RPMI7951 (cell line): ENCODE results near the gene PLXNA4. TPM values are rescaled to one million over a fixed set of nuclear protein-coding genes. Genes with fewer than 3 reads are reported as not detected.

Experiments
- DNase-seq: peaks from one replicate; pipeline ENCODE4 v3.0.0-alpha.2; 2012; ENCODE audit warnings: low read depth
- total RNA-seq: library from RNA; depleted of rRNA; stranded (reverse); fragments of >200 nt; shearing (Covaris generic); gene quantifications from 2 replicates; pipeline ENCODE4 v1.2.3, GENCODE V29; 2014

PLXNA4 gene
- total RNA-seq, 1 experiment from 2014 or later = 1.4 TPM

- DNase-seq = no peak
These were observed 215.1 kb downstream of the PLXNA4 start for GRCh38 chr7:132361146-132361545.

- no peak for DNase-seq
These were observed 216.5 kb downstream of the PLXNA4 start for GRCh38 chr7:132359743-132360142.

- DNase-seq = peak; percentile 50
These were observed 221.2 kb downstream of the PLXNA4 start for GRCh38 chr7:132355048-132355447.

- no peak for DNase-seq
These were observed 221.7 kb downstream of the PLXNA4 start for GRCh38 chr7:132354527-132354926.

- peak; percentile 60 for DNase-seq
These were observed 222.3 kb downstream of the PLXNA4 start for GRCh38 chr7:132353936-132354335.

GRCh38 chr7:132352800-132353199, 223.5 kb downstream of the PLXNA4 start:
- DNase-seq = no peak

- peak; percentile 11 for DNase-seq
These were observed 224.2 kb downstream of the PLXNA4 start for GRCh38 chr7:132351954-132352499.

GRCh38 chr7:132350741-132351140, 225.5 kb downstream of the PLXNA4 start:
- no peak for DNase-seq

GRCh38 chr7:132349075-132349474, 227.2 kb downstream of the PLXNA4 start:
- no peak for DNase-seq

GRCh38 chr7:132348341-132348740, 227.9 kb downstream of the PLXNA4 start:
- no peak for DNase-seq

- DNase-seq = no peak
These were observed 228.4 kb downstream of the PLXNA4 start for GRCh38 chr7:132347858-132348257.

- DNase-seq = no peak
These were observed 229.1 kb downstream of the PLXNA4 start for GRCh38 chr7:132347123-132347522.

- DNase-seq = peak; percentile 7
These were observed 230.6 kb downstream of the PLXNA4 start for GRCh38 chr7:132345543-132346129.

- no peak for DNase-seq
These were observed 231.2 kb downstream of the PLXNA4 start for GRCh38 chr7:132345030-132345429.

GRCh38 chr7:132343199-132343598, 233.1 kb downstream of the PLXNA4 start:
- no peak for DNase-seq

- peak; percentile 15 for DNase-seq
These were observed 238.7 kb downstream of the PLXNA4 start for GRCh38 chr7:132337450-132338080.

- no peak for DNase-seq
These were observed 239.5 kb downstream of the PLXNA4 start for GRCh38 chr7:132336797-132337196.

GRCh38 chr7:132333301-132333700, 243.0 kb downstream of the PLXNA4 start:
- no peak for DNase-seq

- no peak for DNase-seq
These were observed 247.5 kb downstream of the PLXNA4 start for GRCh38 chr7:132328760-132329159.

- DNase-seq = no peak
These were observed 248.1 kb downstream of the PLXNA4 start for GRCh38 chr7:132328047-132328620.

GRCh38 chr7:132326878-132327589, 249.2 kb downstream of the PLXNA4 start:
- no peak for DNase-seq

- DNase-seq = no peak
These were observed 253.3 kb downstream of the PLXNA4 start for GRCh38 chr7:132322970-132323369.
